Tibial nerve (tissue), 4 donors: ENCODE results near the gene FZD4. TPM values are rescaled to one million over a fixed set of nuclear protein-coding genes. Genes with fewer than 3 reads are reported as not detected.

Source experiments
- DNase-seq, 2 donors: peaks; one replicate each; pipeline ENCODE4 v3.0.0-alpha.2; 2019; ENCODE audit warnings: low spot score in 2 of 2
- H3K27ac ChIP-seq, 4 donors: fragments of 200-600 bp; sonication (generic) in 3 of 4; one replicate each; pipeline ENCODE4 v1.5.1; 2017 to 2019; ENCODE audit warnings: mild to moderate bottlenecking in 1 of 4
- H3K27me3 ChIP-seq, 2 donors: fragments of 200-600 bp; sonication (generic) in 1 of 2; one replicate each; pipeline versions ENCODE4 v1.5.1 to v1.6.0; 2017 to 2019
- H3K36me3 ChIP-seq, 3 donors: fragments of 200-600 bp; sonication (generic); one replicate each; pipeline ENCODE4 v1.5.1; 2018 to 2019
- H3K4me1 ChIP-seq, 4 donors: fragments of 200-600 bp; sonication (generic) in 3 of 4; one replicate each; pipeline ENCODE4 v1.5.1; 2017 to 2019
- H3K4me3 ChIP-seq, 4 donors: fragments of 200-600 bp; sonication (generic) in 3 of 4; one replicate each; pipeline ENCODE4 v1.5.1; 2017 to 2019; ENCODE audit warnings: mild to moderate bottlenecking in 1 of 4, moderate library complexity in 1 of 4
- H3K9me3 ChIP-seq, 4 donors: fragments of 200-600 bp; sonication (generic) in 3 of 4; one replicate each; pipeline ENCODE4 v1.5.1; 2017 to 2019
- CTCF ChIP-seq, 5 experiments: fragments of 200-600 bp in 3 of 5; fragments of 450-650 bp in 2 of 5; sonication (generic) in 3 of 5; IDR thresholded peaks; one replicate each; pipeline ENCODE4 v1.5.1; 2016 to 2019; ENCODE audit warnings: antibody characterized with exemption in 5 of 5, mild to moderate bottlenecking in 3 of 5, moderate library complexity in 2 of 5
- EP300 ChIP-seq, 2 donors: sonication (generic); formaldehyde crosslinking; IDR thresholded peaks; one replicate each; pipeline ENCODE4 v1.6.1; 2017; ENCODE audit warnings: antibody characterized with exemption in 2 of 2, mild to moderate bottlenecking in 1 of 2
- POLR2A ChIP-seq, 2 donors: fragments of 450-650 bp; IDR thresholded peaks; one replicate each; pipeline ENCODE4 v1.6.1; 2017; ENCODE audit warnings: antibody characterized with exemption in 2 of 2, mild to moderate bottlenecking in 2 of 2, moderate library complexity in 2 of 2
- WGBS, 2 donors: methylation state at CpG; one replicate each; pipeline ENCODE4 v1.1.5; 2018; 5-methylcytosine and 5-hydroxymethylcytosine counted together
- total RNA-seq, 4 donors: library from RNA; depleted of rRNA; stranded (reverse); fragments of >200 nt; gene quantifications; one replicate each; pipeline ENCODE4 v1.1.0, GENCODE V29; 2016

FZD4 gene
- total RNA-seq, 4 donors from 2014 or later: 66.8 to 106 (median 80.4) TPM

DNA sequence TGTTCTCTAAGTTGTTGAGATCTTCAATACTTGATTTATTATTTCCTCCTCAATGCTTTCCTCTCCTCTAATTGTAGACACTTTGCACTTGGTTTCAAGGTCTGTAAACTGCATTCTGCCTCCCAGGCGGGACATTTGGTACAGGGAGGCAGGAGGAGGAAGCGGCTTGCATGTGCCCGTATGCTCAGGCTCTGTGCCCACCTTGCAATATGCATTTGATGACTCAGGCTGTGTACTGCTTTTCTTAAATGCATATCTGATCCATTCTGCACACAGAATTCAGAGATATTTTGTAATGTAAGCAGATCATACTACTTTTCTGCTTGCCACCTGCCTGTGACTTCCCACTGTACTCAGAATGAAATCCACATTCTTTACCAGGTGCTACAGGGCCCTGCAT, 55.0 kb downstream of the FZD4 start:
- H3K4me3 ChIP-seq: no peak overlapping the region
- TF ChIP-seq POLR2A (IDR thresholded peaks at IDR 0.05) (no peak), CTCF (IDR thresholded peaks at IDR 0.05) (no peak), EP300 (IDR thresholded peaks at IDR 0.05) (no peak)
- 92 to 96% methylated on average over 3 of the region's 3 CpGs for WGBS, 2 donors
- no peaks in the 10 kb centered on the region for H3K36me3 ChIP-seq
- peaks cover 0 to 9% (median 0%) of the 10 kb centered on the region in 4 donors for H3K4me1 ChIP-seq
- DNase-seq: no peak
- no peaks in the 10 kb centered on the region for H3K27me3 ChIP-seq
- H3K27ac ChIP-seq: no peak overlapping the region
- H3K9me3 ChIP-seq: no peaks in the 10 kb centered on the region

DNA sequence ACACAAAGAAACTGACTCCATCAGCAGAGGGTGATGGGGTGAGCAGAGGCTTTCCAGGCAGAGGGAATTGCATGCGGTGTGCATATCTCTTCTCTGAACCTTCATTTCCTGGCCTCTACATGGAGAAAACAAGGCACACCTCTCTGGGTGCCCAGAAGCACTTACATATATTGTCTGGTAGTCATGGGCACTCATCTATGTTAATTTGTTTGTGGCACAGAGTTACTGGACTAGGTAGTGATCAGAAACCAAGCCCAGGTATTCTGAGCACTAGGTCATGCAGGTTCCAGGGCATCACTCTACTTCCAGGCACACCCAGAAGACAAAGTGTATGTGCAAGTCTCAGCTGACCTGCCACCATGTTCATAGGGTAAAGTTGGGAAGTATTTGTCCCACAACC, 56.5 kb downstream of the FZD4 start:
- peaks cover 0 to 9% (median 0%) of the 10 kb centered on the region in 4 donors for H3K4me1 ChIP-seq
- 94 to 100% methylated on average over 1 of the region's 1 CpG for WGBS, 2 donors

DNA sequence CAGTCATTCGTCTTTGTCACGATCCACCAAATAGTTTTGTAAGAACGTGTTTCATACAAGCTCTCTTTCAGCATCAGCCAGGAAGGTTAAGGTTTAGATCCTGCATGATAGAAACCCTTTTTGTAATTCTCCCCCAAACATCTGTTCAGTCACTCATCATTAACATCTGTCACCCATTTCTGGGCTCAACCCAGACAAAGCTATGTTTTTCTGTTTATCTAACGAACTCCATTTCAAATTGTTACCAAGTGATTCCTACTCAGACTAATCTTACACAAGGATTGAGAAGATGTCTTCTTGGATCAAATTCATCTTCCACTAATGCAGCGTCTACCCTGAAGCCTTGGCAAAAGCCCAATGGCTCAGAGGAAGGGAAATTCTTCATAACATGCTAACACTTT, 58.8 kb downstream of the FZD4 start:
- no peak for DNase-seq
- TF ChIP-seq EP300 (IDR thresholded peaks at IDR 0.05): no peak
- TF ChIP-seq CTCF (IDR thresholded peaks at IDR 0.05): no peak
- no peak for TF ChIP-seq POLR2A (IDR thresholded peaks at IDR 0.05)
- H3K36me3 ChIP-seq: no peaks in the 10 kb centered on the region
- H3K4me1 ChIP-seq: no peaks in the 10 kb centered on the region
- WGBS, 2 donors: 37 to 41% methylated on average over 5 of the region's 5 CpGs
- no peak overlapping the region for H3K4me3 ChIP-seq
- no peaks in the 10 kb centered on the region for H3K9me3 ChIP-seq
- no peaks in the 10 kb centered on the region for H3K27me3 ChIP-seq
- no peak overlapping the region for H3K27ac ChIP-seq

More for the DNA sequence above, 56.5 kb downstream of the FZD4 start:
- H3K36me3 ChIP-seq: no peaks in the 10 kb centered on the region
- no peak for DNase-seq
- H3K9me3 ChIP-seq: no peaks in the 10 kb centered on the region
- no peak for TF ChIP-seq CTCF (IDR thresholded peaks at IDR 0.05)
- H3K4me3 ChIP-seq: no peak overlapping the region
- H3K27me3 ChIP-seq: no peaks in the 10 kb centered on the region
- H3K27ac ChIP-seq: no peak overlapping the region

Other genes starting within 250 kb of the FZD4 start
- 10 to 100 TPM; 11.9 to 36.3 (median 29.0) TPM for gene PRSS23, start 154.9 kb downstream of the FZD4 start, total RNA-seq
- gene TMEM135, start 82.5 kb upstream of the FZD4 start, total RNA-seq: 10 to 100 TPM; 23.2 to 28.5 (median 25.6) TPM